OCI-LY1 (cell line): ENCODE results near the gene PTGDR.

Source experiments
- H2AFZ ChIP-seq: fragments of 200-600 bp; sonication (generic), shearing (Covaris generic); 2 replicates; pipeline ENCODE4 v1.6.0; 2014; ENCODE audit warnings: antibody characterized with exemption, mild to moderate bottlenecking, low read length
- H3F3A ChIP-seq: fragments of 200-600 bp; sonication (generic), shearing (Covaris generic); 2 replicates; pipeline ENCODE4 v1.6.0; 2014; ENCODE audit warnings: mild to moderate bottlenecking, antibody characterized with exemption, low read length, moderate library complexity; ENCODE audit not compliant: insufficient read depth
- H3K27ac ChIP-seq: fragments of 200-600 bp; sonication (generic); 2 replicates; pipeline ENCODE4 v1.5.1; 2014; ENCODE audit warnings: low read length, mixed run types, mild to moderate bottlenecking, low read depth; ENCODE audit not compliant: poor library complexity, severe bottlenecking
- H3K27me3 ChIP-seq: fragments of 200-600 bp; sonication (generic); 2 replicates; pipeline ENCODE4 v1.6.0; 2014; ENCODE audit warnings: antibody characterized with exemption, mild to moderate bottlenecking, low read length, moderate library complexity; ENCODE audit not compliant: insufficient read depth
- H3K36me3 ChIP-seq: fragments of 200-600 bp; sonication (generic); 2 replicates; pipeline ENCODE4 v1.6.1; 2014; ENCODE audit warnings: mild to moderate bottlenecking, antibody characterized with exemption, low read length, moderate library complexity, mixed read lengths; ENCODE audit not compliant: insufficient read depth
- H3K4me1 ChIP-seq: fragments of 200-600 bp; sonication (generic); 2 replicates; pipeline ENCODE4 v1.5.1; 2014; ENCODE audit warnings: mild to moderate bottlenecking, low read length, moderate library complexity; ENCODE audit not compliant: insufficient read depth, severe bottlenecking
- H3K4me2 ChIP-seq: fragments of 200-600 bp; sonication (generic), shearing (Covaris generic); 2 replicates; pipeline ENCODE4 v1.6.1; 2014; ENCODE audit warnings: low read length
- H3K4me3 ChIP-seq: fragments of 200-600 bp; sonication (generic); 2 replicates; pipeline ENCODE4 v1.5.1; 2014; ENCODE audit warnings: low read length, low read depth, mild to moderate bottlenecking, mixed read lengths; ENCODE audit not compliant: poor library complexity, severe bottlenecking
- H3K79me2 ChIP-seq: fragments of 200-600 bp; shearing (Covaris generic); 2 replicates; pipeline ENCODE4 v1.6.1; 2016; ENCODE audit warnings: mixed run types, low read length, mixed read lengths; ENCODE audit not compliant: insufficient read depth
- H3K9ac ChIP-seq: fragments of 200-600 bp; sonication (generic), shearing (Covaris generic); 2 replicates; pipeline ENCODE4 v1.6.1; 2014; ENCODE audit warnings: mild to moderate bottlenecking, low read length, mixed read lengths
- H3K9me2 ChIP-seq: fragments of 200-600 bp; sonication (generic), shearing (Covaris generic); 2 replicates; pipeline ENCODE4 v1.6.1; 2014; ENCODE audit warnings: low read depth, mild to moderate bottlenecking, low read length, mixed read lengths
- H3K9me3 ChIP-seq: fragments of 200-600 bp; shearing (Covaris generic); 2 replicates; pipeline ENCODE4 v1.6.1; 2014; ENCODE audit warnings: low read length, mixed read lengths
- H4K20me1 ChIP-seq: fragments of 200-600 bp; sonication (generic), shearing (Covaris generic); 2 replicates; pipeline ENCODE4 v1.6.0; 2016; ENCODE audit warnings: mild to moderate bottlenecking, low read length; ENCODE audit not compliant: insufficient read depth
- EZH2 ChIP-seq: fragments of 200-600 bp; sonication (generic), shearing (Covaris generic); IDR thresholded peaks from 2 replicates; pipeline ENCODE4 v1.8.0; 2017; ENCODE audit warnings: borderline replicate concordance, mixed run types, mild to moderate bottlenecking, antibody characterized with exemption, low read length, moderate library complexity, mixed read lengths
- TF ChIP-seq, protein P1 (sequence below): fragments of 200-600 bp; sonication (generic), shearing (Covaris generic); IDR thresholded peaks from 2 replicates; pipeline ENCODE4 v1.5.1; 2017; ENCODE audit warnings: mild to moderate bottlenecking, antibody characterized with exemption, low read length, moderate library complexity, mixed read lengths

PTGDR gene

DNA sequence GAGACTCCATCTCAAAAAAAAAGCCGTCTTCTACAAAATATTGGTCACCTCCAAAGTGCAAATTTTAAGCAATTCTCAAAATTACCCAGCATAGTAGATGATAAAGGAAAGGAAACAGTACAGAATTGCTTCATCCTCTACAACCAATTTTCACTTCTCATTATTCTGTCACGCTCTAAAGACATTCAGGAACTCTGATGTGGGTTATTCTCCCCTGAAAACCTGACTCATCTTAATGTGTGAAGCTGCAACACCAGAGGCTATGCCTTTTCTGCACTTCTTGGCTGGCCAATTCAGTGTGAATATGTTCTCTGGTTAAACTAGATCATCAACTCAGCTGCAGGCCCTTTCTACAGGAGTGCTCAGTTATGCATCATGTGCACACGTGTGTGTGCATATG is 57.6 kb downstream of the PTGDR start:
- TF ChIP-seq, protein P1, sequence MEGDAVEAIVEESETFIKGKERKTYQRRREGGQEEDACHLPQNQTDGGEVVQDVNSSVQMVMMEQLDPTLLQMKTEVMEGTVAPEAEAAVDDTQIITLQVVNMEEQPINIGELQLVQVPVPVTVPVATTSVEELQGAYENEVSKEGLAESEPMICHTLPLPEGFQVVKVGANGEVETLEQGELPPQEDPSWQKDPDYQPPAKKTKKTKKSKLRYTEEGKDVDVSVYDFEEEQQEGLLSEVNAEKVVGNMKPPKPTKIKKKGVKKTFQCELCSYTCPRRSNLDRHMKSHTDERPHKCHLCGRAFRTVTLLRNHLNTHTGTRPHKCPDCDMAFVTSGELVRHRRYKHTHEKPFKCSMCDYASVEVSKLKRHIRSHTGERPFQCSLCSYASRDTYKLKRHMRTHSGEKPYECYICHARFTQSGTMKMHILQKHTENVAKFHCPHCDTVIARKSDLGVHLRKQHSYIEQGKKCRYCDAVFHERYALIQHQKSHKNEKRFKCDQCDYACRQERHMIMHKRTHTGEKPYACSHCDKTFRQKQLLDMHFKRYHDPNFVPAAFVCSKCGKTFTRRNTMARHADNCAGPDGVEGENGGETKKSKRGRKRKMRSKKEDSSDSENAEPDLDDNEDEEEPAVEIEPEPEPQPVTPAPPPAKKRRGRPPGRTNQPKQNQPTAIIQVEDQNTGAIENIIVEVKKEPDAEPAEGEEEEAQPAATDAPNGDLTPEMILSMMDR: no peak
- TF ChIP-seq EZH2: no peak
- Histone ChIP-seq H3K4me3 (no peak overlapping the region), H3K9me3 (peaks cover 4% of the 10 kb centered on the region; the same call in 1 of the 2 replicates), H3K4me2 (no peak overlapping the region), H2AFZ (no peak overlapping the region), H3K79me2 (no peaks in the 10 kb centered on the region), H3K36me3 (no peaks in the 10 kb centered on the region), H3F3A (no peaks in the 10 kb centered on the region), H3K27ac (no peak overlapping the region), H3K4me1 (no peaks in the 10 kb centered on the region), H3K27me3 (no peaks in the 10 kb centered on the region; the same call in 1 of the 2 replicates), H3K9ac (no peak overlapping the region), H4K20me1 (no peaks in the 10 kb centered on the region), H3K9me2 (no peaks in the 10 kb centered on the region)

DNA sequence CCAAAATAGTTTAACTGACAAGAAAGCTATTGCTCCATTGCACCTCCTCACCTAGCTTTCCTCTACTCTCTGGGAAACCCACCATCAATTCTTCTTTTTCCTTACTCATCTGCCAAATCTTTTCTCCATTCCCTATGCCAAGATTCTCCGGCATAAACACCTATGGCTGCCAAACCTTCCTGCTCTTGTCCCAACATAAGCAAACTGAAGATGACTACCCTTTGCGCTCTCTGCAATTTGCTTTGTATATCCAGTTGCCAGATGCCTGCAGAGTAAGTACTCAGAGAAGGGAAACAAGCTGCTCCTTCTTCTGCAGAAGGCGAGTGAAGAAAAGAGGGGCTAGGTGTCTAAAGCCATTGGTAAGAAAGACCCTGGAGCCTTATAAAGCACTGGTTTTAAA is 58.1 kb downstream of the PTGDR start:
- no peak overlapping the region for H3K4me3 ChIP-seq

More for the DNA sequence above, 58.1 kb downstream of the PTGDR start:
- no peak overlapping the region for H3K4me2 ChIP-seq
- no peaks in the 10 kb centered on the region for H3K36me3 ChIP-seq
- peaks cover 4% of the 10 kb centered on the region; the same call in 1 of the 2 replicates for H3K9me3 ChIP-seq
- H3F3A ChIP-seq: no peaks in the 10 kb centered on the region
- no peaks in the 10 kb centered on the region; the same call in 1 of the 2 replicates for H3K27me3 ChIP-seq
- no peaks in the 10 kb centered on the region for H3K79me2 ChIP-seq
- H2AFZ ChIP-seq: no peak overlapping the region
- H3K4me1 ChIP-seq: no peaks in the 10 kb centered on the region
- no peak overlapping the region for H3K9ac ChIP-seq
- no peaks in the 10 kb centered on the region for H3K9me2 ChIP-seq
- no peaks in the 10 kb centered on the region for H4K20me1 ChIP-seq
- TF ChIP-seq EZH2: no peak
- TF ChIP-seq, protein P1: no peak
- H3K27ac ChIP-seq: no peak overlapping the region
